Astrocyte (in vitro differentiated cells and primary cell): ENCODE results near the gene FOLR1. TPM values are rescaled to one million over a fixed set of nuclear protein-coding genes. Genes with fewer than 3 reads are reported as not detected.

Experiments used
- DNase-seq: peaks from one replicate; pipeline ENCODE4 v3.0.0-alpha.2; 2010; ENCODE audit warnings: low read depth
- FAIRE-seq: peaks from 2 replicates; lab custom pipeline; 2011; peaks lifted over from hg19 to GRCh38; lab: Jason Lieb, UNC
- H2AFZ ChIP-seq: 2 replicates; pipeline ENCODE4 v1.6.0; 2012; ENCODE audit warnings: low read depth, low read length, inconsistent platforms
- H3K27ac ChIP-seq: 2 replicates; pipeline ENCODE4 v1.5.1; 2011; ENCODE audit warnings: low read depth, low read length, inconsistent platforms
- H3K27me3 ChIP-seq: 2 replicates; pipeline ENCODE4 v1.6.0; 2011; ENCODE audit warnings: low read length, inconsistent platforms; ENCODE audit not compliant: insufficient read depth
- H3K36me3 ChIP-seq: 2 replicates; pipeline ENCODE4 v1.5.1; 2011; ENCODE audit warnings: low read length, inconsistent platforms; ENCODE audit not compliant: insufficient read depth
- H3K4me1 ChIP-seq: 2 replicates; pipeline ENCODE4 v1.5.1; 2011; ENCODE audit warnings: low read length, inconsistent platforms; ENCODE audit not compliant: insufficient read depth
- H3K4me2 ChIP-seq: 2 replicates; pipeline ENCODE4 v1.6.0; 2012; ENCODE audit warnings: low read length, inconsistent platforms
- H3K4me3 ChIP-seq: 2 replicates; pipeline ENCODE4 v1.5.1; 2011; ENCODE audit warnings: low read depth, mild to moderate bottlenecking, low read length, inconsistent platforms; ENCODE audit not compliant: insufficient read depth
- H3K79me2 ChIP-seq: 2 replicates; pipeline ENCODE4 v1.6.0; 2012; ENCODE audit warnings: mild to moderate bottlenecking, low read length, inconsistent platforms; ENCODE audit not compliant: insufficient read depth
- H3K9ac ChIP-seq: 2 replicates; pipeline ENCODE4 v1.6.0; 2012; ENCODE audit warnings: mild to moderate bottlenecking, low read length, inconsistent platforms
- H3K9me3 ChIP-seq: 2 replicates; pipeline ENCODE4 v1.5.1; 2012; ENCODE audit warnings: low read depth, mild to moderate bottlenecking, low read length, inconsistent platforms; ENCODE audit not compliant: insufficient read depth
- H4K20me1 ChIP-seq: 2 replicates; pipeline ENCODE4 v1.6.0; 2012; ENCODE audit warnings: low read length, inconsistent platforms; ENCODE audit not compliant: insufficient read depth
- H3K27ac Mint-ChIP-seq: one replicate; pipeline ENCODE4 v1.8.0; 2021; ENCODE audit warnings: mild to moderate bottlenecking, mixed read lengths; ENCODE audit not compliant: unreplicated experiment
- H3K27me3 Mint-ChIP-seq: one replicate; pipeline ENCODE4 v1.8.0; 2021; ENCODE audit warnings: low read depth, mixed read lengths; ENCODE audit not compliant: unreplicated experiment
- H3K36me3 Mint-ChIP-seq: one replicate; pipeline ENCODE4 v1.8.0; 2021; ENCODE audit warnings: low read depth, mixed read lengths; ENCODE audit not compliant: unreplicated experiment
- H3K4me1 Mint-ChIP-seq: one replicate; pipeline ENCODE4 v1.8.0; 2021; ENCODE audit warnings: low read depth, mixed read lengths; ENCODE audit not compliant: unreplicated experiment
- H3K4me3 Mint-ChIP-seq: one replicate; pipeline ENCODE4 v1.8.0; 2021; ENCODE audit warnings: mild to moderate bottlenecking, moderate library complexity, mixed read lengths; ENCODE audit not compliant: unreplicated experiment
- H3K9me3 Mint-ChIP-seq: one replicate; pipeline ENCODE4 v1.8.0; 2021; ENCODE audit warnings: mild to moderate bottlenecking, mixed read lengths; ENCODE audit not compliant: unreplicated experiment
- CTCF ChIP-seq: IDR thresholded peaks from 2 replicates; pipeline ENCODE4 v1.5.1; 2011; ENCODE audit warnings: low read depth, mild to moderate bottlenecking, inconsistent platforms, low read length, moderate library complexity; ENCODE audit not compliant: insufficient read depth
- EZH2 ChIP-seq: IDR thresholded peaks from 2 replicates; pipeline ENCODE4 v1.6.1; 2012; ENCODE audit warnings: mild to moderate bottlenecking, low read length, inconsistent platforms; ENCODE audit not compliant: insufficient read depth
- total RNA-seq: library from RNA; stranded (reverse); gene quantifications from 2 replicates; pipeline ENCODE4 v1.2.1, GENCODE V29; 2021

FOLR1 gene
- total RNA-seq, 1 donor from 2014 or later, result 3.2 TPM

- H3K27me3 Mint-ChIP-seq, result no peaks in the 10 kb centered on the region
- Histone ChIP-seq H3K4me3 (no peak overlapping the region), H3K27ac (no peak overlapping the region), H4K20me1 (peaks cover 99% of the 10 kb centered on the region), H3K4me1 (peaks cover 2% of the 10 kb centered on the region), H3K9me3 (no peaks in the 10 kb centered on the region), H2AFZ (no peak overlapping the region), H3K27me3 (no peaks in the 10 kb centered on the region), H3K79me2 (peaks cover 26% of the 10 kb centered on the region), H3K9ac (no peak overlapping the region), H3K4me2 (no peak overlapping the region), H3K36me3 (peaks cover 51% of the 10 kb centered on the region)
- H3K36me3 Mint-ChIP-seq, result peaks cover 34% of the 10 kb centered on the region
- peaks cover 6% of the 10 kb centered on the region for H3K4me1 Mint-ChIP-seq
- no peaks in the 10 kb centered on the region for H3K9me3 Mint-ChIP-seq
- DNase-seq (no peak), FAIRE-seq (no peak)
- H3K4me3 Mint-ChIP-seq, result no peak overlapping the region
- H3K27ac Mint-ChIP-seq, result no peak overlapping the region
- TF ChIP-seq CTCF, result no peak
- TF ChIP-seq EZH2, result no peak
Observed at GRCh38 chr11:72233056-72233772, 41.3 kb downstream of the FOLR1 start.

- Histone ChIP-seq H3K36me3 (peaks cover 51% of the 10 kb centered on the region), H3K4me3 (no peak overlapping the region), H3K79me2 (peaks cover 19% of the 10 kb centered on the region), H2AFZ (no peak overlapping the region), H3K9me3 (no peaks in the 10 kb centered on the region), H3K4me2 (no peak overlapping the region), H3K4me1 (peaks cover 7% of the 10 kb centered on the region), H4K20me1 (peaks cover 99% of the 10 kb centered on the region), H3K27ac (no peak overlapping the region), H3K27me3 (no peaks in the 10 kb centered on the region), H3K9ac (no peak overlapping the region)
- peaks cover under 1% of the 10 kb centered on the region for H3K27me3 Mint-ChIP-seq
- H3K27ac Mint-ChIP-seq, result no peak overlapping the region
- H3K9me3 Mint-ChIP-seq, result no peaks in the 10 kb centered on the region
- FAIRE-seq (no peak), DNase-seq (no peak)
- no peak for TF ChIP-seq CTCF
- TF ChIP-seq EZH2, result no peak
- H3K36me3 Mint-ChIP-seq, result peaks cover 34% of the 10 kb centered on the region
- H3K4me1 Mint-ChIP-seq, result peaks cover 9% of the 10 kb centered on the region
- no peak overlapping the region for H3K4me3 Mint-ChIP-seq
Observed at GRCh38 chr11:72233773-72234513, 42.0 kb downstream of the FOLR1 start.

GRCh38 chr11:72234514-72234830 lies 42.5 kb downstream of the FOLR1 start:
- TF ChIP-seq CTCF (no peak), EZH2 (no peak)
- peaks cover 13% of the 10 kb centered on the region for H3K4me1 ChIP-seq
- H3K79me2 ChIP-seq, result peaks cover 14% of the 10 kb centered on the region
- H3K27me3 ChIP-seq, result peaks cover 1% of the 10 kb centered on the region
- H3K4me3 Mint-ChIP-seq, result no peak overlapping the region
- H3K9me3 Mint-ChIP-seq, result no peaks in the 10 kb centered on the region
- peaks cover 2% of the 10 kb centered on the region for H3K27me3 Mint-ChIP-seq
- H3K27ac ChIP-seq, result no peak overlapping the region
- H3K36me3 Mint-ChIP-seq, result peaks cover 31% of the 10 kb centered on the region
- DNase-seq (no peak), FAIRE-seq (no peak)
- H3K27ac Mint-ChIP-seq, result peak overlapping the region; percentile 14
- no peaks in the 10 kb centered on the region for H3K9me3 ChIP-seq
- H3K4me1 Mint-ChIP-seq, result peaks cover 11% of the 10 kb centered on the region
- no peak overlapping the region for H2AFZ ChIP-seq
- peaks cover 46% of the 10 kb centered on the region for H3K36me3 ChIP-seq
- H4K20me1 ChIP-seq, result peaks cover 97% of the 10 kb centered on the region
- no peak overlapping the region for H3K4me3 ChIP-seq
- no peak overlapping the region for H3K9ac ChIP-seq
- no peak overlapping the region for H3K4me2 ChIP-seq
